Measurements from ENCODE around the gene ENTPD6.

GRCh38 chr20:25259788-25260254 lies 64.3 kb downstream of the ENTPD6 start:
- TF ChIP-seq CTCF (IDR thresholded peaks at IDR 0.05), result no peak
- TF ChIP-seq POLR2A (IDR thresholded peaks at IDR 0.05), result no peak
